Activated CD4-positive, alpha-beta T cell treated with anti-CD3 and anti-CD28 coated beads, Interleukin-2, amount 50 U/mL, for 48 hours (primary cell): Measurements from ENCODE around the gene FOXP1.

Experiments used
- DNase-seq, 2 experiments: peaks; one replicate each; pipeline ENCODE4 v3.0.0-alpha.2; 2020

FOXP1 gene

DNA sequence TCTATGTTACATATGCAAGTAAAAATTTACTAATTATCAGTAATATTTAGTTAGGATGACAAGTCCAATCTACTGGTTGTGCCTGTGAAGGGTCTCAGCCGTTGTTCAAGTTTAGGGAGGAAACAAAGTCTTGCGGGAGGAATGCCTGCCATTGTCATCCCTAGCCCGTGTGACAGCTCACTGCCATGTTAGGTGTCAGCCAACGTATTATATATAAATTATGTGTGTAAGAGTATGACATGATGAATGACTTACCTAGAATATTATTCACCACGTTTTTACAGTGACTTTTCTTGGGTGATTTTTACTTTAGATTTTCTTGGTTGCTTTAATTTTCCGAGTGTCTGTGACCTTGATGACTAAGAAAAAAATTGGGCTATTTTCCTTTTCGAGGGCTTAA lies 656.7 kb downstream of the FOXP1 start:
- no peak for DNase-seq

DNA sequence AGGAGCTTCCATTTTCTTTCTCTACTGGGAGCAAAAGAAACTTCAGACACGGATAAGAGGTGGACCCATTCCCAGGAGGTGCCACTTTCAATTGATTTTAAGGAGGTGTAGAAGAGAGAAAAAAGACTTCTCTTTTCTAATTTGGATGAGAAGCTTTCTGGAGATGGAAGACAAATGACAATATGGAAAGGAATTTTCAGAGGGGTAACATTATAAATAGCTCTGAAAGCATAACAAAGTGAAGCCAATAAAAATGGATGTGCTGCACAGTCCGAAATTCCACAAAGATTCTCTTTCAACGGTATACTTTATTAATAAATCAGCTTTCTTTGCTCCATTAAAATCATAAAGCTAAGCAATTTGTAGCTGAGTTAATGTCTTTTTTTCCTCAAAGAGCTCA lies 663.9 kb downstream of the FOXP1 start:
- no peak for DNase-seq

DNA sequence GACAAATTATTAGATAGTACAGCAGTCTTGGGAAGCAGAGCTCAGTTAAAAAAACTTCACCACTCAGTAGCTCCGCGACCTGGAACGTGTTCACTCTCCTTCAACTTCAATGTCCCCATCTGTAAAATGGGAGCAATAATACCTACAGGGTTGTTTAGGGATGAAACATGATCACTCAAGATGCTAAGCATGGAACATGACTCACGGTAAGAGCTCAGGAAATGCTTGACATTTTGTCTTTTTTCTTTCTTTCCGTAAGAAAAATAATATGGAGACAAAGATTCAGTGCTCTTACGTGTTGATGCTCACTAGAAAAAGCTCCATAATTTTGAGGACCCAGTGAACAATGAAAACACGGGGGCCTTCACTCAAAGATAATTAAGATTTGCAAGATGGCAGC lies 664.4 kb downstream of the FOXP1 start:
- no peak for DNase-seq

DNA sequence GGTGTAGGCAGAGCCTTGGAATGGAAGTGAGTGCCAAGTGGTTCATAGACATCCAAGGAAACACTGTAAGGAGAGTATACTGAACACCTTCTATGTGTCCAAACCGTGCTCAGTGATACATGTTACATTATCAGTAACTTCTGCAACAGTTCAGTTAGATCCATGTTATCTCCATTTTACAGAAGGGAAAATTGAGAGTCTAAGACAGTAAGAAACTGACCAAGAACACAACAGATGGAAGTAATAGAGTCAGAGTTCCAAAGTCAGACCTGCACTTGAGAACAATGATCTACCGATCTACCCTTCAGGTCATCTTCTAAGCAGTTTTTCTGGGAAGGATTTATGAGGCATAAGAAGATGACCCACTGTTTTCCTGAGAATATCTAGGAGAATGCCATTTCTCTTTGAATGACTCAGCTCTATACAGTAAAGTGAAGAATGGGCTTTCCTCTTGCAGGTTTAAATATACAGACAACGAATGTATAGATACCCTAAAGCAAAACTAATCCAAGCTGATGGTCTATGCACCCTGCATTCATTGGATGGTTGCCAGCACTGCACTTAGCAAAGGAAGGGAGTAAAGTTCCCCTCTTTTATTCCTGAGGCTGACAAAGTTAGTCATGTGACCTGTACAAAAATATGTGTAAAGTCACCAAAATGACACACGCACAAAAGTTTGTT lies 667.0 kb downstream of the FOXP1 start:
- DNase-seq = no peak

DNA sequence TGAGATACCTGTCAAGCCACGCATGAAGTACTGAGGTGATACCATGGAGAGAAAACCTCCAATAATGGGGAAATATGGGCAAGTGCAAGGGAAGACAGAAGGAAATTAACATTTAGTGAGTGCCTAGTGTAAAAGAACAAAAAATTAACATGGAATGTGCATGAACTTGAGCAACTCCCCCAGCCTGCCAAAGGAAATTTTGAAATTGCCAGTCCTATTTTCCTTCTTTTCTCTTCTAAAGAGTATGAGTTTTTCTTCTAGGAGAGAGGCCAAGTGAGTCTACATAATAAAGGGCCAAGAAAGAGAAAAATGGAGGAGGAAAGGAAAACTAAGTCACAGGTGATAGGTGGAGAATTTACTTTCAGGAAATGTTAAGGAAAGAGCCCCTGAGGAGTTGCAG lies 668.7 kb downstream of the FOXP1 start:
- DNase-seq = no peak

DNA sequence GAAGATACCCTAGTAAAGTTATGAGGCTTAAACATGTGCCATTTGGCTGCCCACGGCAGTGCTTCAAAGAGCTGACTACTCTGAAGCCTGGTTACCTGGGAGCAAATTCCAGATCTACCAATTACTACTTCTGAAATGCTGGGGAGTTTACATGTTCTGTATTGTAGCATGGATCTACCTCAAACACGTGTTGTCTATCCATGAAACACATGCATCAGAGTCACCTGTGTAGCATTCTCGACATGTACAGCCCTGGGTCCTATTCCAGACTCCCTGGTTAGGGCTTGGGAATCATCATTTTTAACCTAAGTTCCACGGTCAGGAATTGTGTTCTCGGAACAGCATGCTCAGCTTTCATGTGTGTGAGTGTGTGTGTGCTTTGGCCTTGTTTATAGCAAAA lies 671.8 kb downstream of the FOXP1 start:
- DNase-seq = no peak

DNA sequence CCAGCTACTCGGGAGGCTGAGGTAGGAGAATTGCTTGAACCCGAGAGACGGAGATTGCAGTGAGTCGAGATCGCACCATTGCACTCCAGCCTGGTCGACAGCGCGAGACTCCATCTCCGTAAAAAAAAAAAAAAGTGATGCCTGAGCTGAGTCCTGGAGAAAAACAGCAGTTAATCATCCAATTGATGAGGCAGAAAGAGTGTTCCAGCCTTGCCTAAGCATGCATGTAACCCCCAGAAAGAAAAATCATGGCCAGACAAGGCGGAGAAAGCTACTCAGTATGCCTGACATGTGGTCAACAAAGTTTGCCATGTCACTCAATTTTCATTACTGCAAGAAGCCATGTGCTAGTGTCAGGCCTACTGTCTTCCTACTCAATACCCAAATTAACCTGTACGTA lies 678.0 kb downstream of the FOXP1 start:
- DNase-seq = no peak
